ENCODE results near the gene HOXB7. TPM values are rescaled to one million over a fixed set of nuclear protein-coding genes. Genes with fewer than 3 reads are reported as not detected.

HOXB7 gene
- total and polyA plus RNA-seq, 12 donors, result 0.13 to 0.62 (median 0.29) TPM; not detected in 6

DNA sequence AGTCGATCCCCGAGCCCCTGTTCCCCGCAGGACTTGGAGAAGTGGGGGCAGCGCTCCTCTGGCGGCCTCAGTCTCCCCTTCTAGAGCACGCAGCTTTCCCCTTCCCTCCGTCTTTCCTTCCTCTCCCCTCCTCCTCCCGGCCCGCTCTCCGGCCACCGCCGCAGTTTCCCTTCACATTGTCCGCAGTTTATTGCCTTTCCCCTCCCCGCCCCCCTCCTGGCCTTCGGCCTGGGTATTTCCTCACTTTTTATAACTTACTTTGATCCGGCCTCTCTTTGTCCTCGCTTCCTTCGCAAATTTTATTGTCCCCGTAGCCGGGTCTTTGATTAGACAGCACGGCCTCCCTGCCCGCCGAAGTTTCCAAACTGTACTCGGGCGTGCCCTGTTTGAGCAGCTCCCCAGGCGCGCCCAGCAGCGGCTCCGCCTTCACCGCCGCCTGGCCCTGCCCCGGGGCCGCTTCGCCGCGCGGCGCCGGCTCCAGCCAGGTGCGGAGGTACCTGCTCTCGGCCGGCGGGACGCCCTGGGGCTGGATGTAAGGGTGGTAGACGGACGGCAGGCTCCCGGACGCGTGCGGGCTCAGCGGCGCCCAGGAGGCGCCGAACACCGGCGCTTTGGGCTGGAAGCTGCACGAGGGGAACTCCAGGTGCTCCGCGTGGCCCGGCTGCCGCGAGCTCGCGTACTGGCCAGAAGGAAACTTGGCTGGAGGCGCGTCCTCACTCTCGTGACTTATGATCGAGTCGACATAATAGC lies 14.9 kb upstream of the HOXB7 start:
- ATAC-seq (peak in 5 of 8 donors; percentile 25 to 58 (median 46)), DNase-seq (no peak)
- TF ChIP-seq, protein P1, sequence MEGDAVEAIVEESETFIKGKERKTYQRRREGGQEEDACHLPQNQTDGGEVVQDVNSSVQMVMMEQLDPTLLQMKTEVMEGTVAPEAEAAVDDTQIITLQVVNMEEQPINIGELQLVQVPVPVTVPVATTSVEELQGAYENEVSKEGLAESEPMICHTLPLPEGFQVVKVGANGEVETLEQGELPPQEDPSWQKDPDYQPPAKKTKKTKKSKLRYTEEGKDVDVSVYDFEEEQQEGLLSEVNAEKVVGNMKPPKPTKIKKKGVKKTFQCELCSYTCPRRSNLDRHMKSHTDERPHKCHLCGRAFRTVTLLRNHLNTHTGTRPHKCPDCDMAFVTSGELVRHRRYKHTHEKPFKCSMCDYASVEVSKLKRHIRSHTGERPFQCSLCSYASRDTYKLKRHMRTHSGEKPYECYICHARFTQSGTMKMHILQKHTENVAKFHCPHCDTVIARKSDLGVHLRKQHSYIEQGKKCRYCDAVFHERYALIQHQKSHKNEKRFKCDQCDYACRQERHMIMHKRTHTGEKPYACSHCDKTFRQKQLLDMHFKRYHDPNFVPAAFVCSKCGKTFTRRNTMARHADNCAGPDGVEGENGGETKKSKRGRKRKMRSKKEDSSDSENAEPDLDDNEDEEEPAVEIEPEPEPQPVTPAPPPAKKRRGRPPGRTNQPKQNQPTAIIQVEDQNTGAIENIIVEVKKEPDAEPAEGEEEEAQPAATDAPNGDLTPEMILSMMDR (IDR thresholded peaks at IDR 0.05), result no peak
- intact Hi-C loops (cut with DNase I), result no loop called here
- H3K4me1 ChIP-seq, result peaks cover 7 to 27% (median 23%) of the 10 kb centered on the region in 9 donors
- WGBS, 2 donors, result 1% methylated on average over 69 of the region's 69 CpGs
- no peaks in the 10 kb centered on the region for H3K36me3 ChIP-seq
- peak overlapping the region; percentile 6 to 41 (median 35) for H3K4me3 ChIP-seq
- H3K9me3 ChIP-seq, result no peaks in the 10 kb centered on the region
- no peak overlapping the region for H3K27ac ChIP-seq
- peaks cover 72 to 100% (median 100%) of the 10 kb centered on the region in 7 donors for H3K27me3 ChIP-seq

DNA sequence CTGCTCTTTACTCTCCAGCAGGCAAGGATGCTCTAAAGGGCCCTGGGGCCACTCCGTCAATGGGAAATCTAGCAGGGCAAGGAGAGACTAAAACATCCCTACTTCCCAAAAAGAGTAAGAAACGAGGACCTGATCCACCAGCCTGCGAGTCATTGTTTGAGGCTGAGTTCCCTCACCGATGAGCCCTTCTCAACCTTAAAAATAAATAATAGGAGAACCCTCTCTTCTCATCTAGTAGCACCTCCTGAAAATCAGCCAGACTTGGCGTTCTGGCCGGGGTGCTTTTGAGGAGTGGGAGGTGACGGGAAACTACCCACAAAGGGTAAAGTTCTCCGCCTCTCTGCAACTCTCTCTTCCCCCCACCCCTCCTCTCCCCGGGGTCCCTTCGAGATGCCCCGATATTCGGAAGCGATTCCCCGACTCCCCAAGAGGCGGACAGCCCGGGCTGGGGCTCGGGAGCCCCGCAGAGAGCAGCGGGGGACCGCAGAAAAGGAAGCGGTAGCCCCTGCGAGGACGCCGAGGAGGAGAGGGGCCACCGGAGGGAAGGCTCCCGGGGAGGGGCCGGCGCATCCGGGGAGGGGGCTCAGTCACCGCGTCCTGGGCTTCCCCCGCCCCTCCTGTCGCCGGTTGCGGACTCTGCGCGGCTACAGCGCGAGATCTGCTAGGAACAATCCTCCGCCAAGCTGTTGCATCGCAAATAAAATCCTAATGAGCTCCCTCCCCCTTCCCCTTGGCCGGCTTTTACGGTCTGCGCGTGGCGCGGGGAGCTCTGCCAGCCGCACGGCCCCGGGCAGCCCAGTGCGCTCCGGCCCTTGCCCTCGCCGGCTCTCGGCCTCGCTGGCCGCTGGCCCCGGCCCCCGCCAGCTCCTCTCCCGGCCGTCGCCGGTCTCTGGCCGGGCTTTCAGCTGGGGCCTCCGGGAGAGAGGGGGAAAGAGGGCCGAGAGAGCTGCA lies 14.0 kb upstream of the HOXB7 start:
- DNase-seq (no peak), ATAC-seq (peak in 3 of 8 donors; percentile 12 to 20 (median 20))
- Histone ChIP-seq H3K4me3 (peak overlapping the region; percentile 6 to 41 (median 35)), H3K36me3 (no peaks in the 10 kb centered on the region), H3K9me3 (no peaks in the 10 kb centered on the region), H3K27ac (no peak overlapping the region), H3K4me1 (peaks cover 7 to 27% (median 23%) of the 10 kb centered on the region in 9 donors), H3K27me3 (peaks cover 71 to 100% (median 100%) of the 10 kb centered on the region in 7 donors)
- TF ChIP-seq, protein P1 (IDR thresholded peaks at IDR 0.05), result no peak
- intact Hi-C loops (cut with DNase I), result no loop called here
- WGBS, 2 donors, result 2% methylated on average over 64 to 66 of the region's 66 CpGs

DNA sequence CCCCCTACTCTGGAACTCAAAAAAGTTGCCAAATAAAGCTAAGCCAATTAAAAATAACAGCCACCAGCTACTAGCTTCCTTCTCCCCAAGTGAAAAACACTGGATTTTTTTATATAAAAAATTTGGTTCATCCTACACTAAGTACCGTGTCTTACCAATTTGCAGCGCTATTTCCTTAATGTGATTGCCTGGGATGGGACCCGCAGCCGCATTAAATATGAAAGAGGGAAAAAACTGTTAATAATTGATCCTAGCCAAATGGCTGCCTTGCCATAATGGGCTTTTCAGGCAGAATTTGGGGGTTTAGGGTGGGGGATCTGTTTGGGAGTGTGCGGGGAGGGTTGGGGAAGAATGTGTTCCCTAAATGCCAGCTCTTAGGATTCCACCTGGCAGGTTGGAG lies 13.3 kb upstream of the HOXB7 start:
- intact Hi-C loops (cut with DNase I), result no loop called here
- Histone ChIP-seq H3K4me1 (peaks cover 7 to 27% (median 25%) of the 10 kb centered on the region in 9 donors), H3K4me3 (no peak overlapping the region), H3K27me3 (peaks cover 69 to 100% (median 100%) of the 10 kb centered on the region in 7 donors), H3K36me3 (no peaks in the 10 kb centered on the region), H3K27ac (no peak overlapping the region), H3K9me3 (no peaks in the 10 kb centered on the region)
- ATAC-seq (no peak), DNase-seq (no peak)
- 15 to 19% methylated on average over 5 of the region's 5 CpGs for WGBS, 2 donors
- TF ChIP-seq, protein P1 (IDR thresholded peaks at IDR 0.05), result no peak

DNA sequence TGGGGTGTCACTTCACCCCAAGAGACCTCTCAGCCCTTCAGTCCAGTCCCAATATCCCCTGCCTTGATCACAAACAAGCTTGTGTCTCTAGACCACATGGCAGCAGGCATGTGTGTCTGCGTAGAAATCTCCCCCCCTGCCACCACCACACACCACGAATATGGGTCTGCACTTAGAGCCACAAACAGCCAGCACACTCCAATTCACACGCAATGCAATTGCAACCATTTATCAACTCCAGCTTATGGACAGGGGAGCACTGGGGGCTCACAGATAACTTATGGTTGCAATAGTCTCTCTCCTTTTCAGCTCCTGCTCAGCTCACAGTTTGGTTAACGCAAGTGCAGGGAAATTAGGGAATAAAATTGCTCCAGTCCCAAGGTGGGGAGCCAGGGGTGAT lies 12.8 kb upstream of the HOXB7 start:
- Histone ChIP-seq H3K4me1 (peaks cover 7 to 30% (median 25%) of the 10 kb centered on the region in 9 donors), H3K36me3 (no peaks in the 10 kb centered on the region), H3K9me3 (no peaks in the 10 kb centered on the region), H3K4me3 (no peak overlapping the region), H3K27ac (no peak overlapping the region), H3K27me3 (peaks cover 67 to 100% (median 100%) of the 10 kb centered on the region in 7 donors)
- ATAC-seq, result no peak
- TF ChIP-seq, protein P1 (IDR thresholded peaks at IDR 0.05), result no peak
- DNase-seq, result no peak
- 10 to 19% methylated on average over 4 of the region's 4 CpGs for WGBS, 2 donors
- intact Hi-C loops (cut with DNase I), result no loop called here

Measured in heart right ventricle (tissue), 16 donors.